NCI-H1694 treated with DMSO at 0.1 percent for 48 hours (cell line): ENCODE measurements around the gene TUT4.
A peak's percentile ranks its signal among the peaks of the same experiment; 100 is the strongest.

ENCODE experiments used
- DNase-seq: peaks from one replicate; lab custom pipeline; 2025; lab: John Stamatoyannopoulos, UW

The TUT4 gene

GRCh38 chr1:52461821-52462220 lies 91.1 kb downstream of the TUT4 start:
- DNase-seq: no peak

DNA sequence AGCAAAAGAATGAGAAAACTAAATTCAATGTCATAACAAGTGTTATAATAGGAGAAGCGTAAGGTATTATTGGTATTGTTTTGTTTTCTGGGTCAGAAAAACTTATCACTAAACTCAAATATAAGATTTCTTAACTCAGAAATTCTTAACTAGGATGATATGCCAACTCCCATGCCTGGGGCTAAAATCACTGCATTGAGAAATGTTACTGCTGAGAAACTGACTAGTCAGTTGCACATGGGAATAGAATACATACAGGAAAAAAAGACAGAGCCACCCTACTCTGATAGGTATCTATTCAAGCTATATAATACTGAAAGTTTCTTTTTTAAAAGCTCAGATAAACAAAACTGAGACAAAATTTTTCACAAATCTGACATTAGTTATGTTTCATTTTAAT lies 92.2 kb downstream of the TUT4 start:
- DNase-seq: no peak

DNA sequence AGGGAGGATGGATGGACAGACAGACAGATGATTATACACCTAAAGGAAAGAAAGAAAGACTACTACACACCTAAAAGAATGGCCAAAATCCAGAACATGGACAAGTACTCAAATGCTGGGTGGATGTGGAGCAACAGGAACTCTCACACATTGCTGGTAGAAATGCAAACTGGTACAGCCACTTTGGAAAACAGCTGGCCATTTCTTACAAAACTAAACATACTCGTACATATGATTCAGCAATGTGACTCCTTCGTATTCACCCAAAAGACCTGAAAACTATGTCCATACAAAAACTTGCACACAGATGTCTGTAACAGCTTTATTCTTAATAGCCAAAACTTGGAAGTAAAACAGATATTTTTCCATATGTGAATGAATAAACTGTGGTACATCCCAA lies 97.2 kb downstream of the TUT4 start:
- DNase-seq: no peak

DNA sequence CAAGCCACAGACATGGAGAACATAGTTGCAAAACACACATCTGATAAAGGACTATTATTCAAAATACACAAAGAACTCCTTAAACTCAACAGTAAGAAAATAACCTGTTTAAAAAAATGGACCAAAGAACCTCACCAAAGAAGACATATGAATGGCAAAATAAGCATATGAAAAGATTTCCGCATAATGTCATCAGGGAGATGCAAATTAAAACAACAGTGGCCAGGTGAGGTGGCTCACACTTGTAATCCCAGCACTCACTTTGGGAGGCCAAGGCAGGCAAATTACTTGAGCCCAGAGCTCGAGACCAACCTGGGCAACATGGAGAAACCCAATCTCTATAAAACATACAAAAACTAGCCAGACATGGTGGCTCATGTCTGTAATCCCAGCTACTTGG lies 98.1 kb downstream of the TUT4 start:
- no peak for DNase-seq

- DNase-seq: no peak
These were observed 98.8 kb downstream of the TUT4 start for GRCh38 chr1:52454127-52454526.

GRCh38 chr1:52444463-52444862 lies 108.4 kb downstream of the TUT4 start:
- no peak for DNase-seq

- no peak for DNase-seq
These were observed 112.9 kb downstream of the TUT4 start for GRCh38 chr1:52439976-52440375.

GRCh38 chr1:52436817-52437216 lies 116.1 kb downstream of the TUT4 start:
- DNase-seq: no peak

DNA sequence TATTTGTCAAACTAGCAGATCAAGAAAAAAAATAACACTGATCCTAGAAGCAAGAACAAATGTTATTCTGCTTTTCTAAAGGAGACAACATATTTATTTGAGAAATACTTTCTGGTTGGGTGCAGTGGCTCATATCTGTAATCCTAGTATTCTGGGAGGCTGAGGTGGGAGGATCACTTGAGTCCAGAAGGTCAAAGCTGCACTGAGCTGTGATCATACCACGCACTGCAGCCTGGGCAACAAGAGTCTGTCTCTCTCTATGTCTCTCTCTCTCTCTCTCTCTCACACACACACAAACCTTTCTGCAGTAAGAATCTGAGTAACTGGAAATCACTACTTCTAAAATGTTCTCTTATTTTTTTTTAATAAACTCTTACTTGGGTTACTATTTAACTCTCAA lies 117.2 kb downstream of the TUT4 start:
- no peak for DNase-seq

- no peak for DNase-seq
These were observed 117.7 kb downstream of the TUT4 start for GRCh38 chr1:52435211-52435610.

- DNase-seq: no peak
These were observed 120.1 kb downstream of the TUT4 start for GRCh38 chr1:52432807-52433206.

DNA sequence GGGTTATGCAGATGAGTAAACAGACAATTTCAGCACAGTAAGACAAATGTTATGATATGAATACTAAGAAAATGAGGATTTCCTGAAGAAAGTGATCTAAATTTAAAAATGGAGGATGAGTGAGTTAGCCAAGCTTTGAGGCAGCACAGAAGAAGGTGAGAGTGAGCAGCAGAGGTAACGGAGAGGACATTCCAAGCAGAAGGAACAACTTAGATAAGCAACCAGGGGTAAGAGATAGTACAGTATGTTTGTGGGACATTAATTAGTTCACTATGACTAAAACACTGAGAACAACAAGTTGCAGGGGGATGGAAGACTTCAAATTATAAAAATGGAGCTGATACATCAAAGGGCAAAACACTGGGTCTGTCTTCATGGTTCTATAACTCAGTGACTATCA lies 125.7 kb downstream of the TUT4 start:
- no peak for DNase-seq

DNA sequence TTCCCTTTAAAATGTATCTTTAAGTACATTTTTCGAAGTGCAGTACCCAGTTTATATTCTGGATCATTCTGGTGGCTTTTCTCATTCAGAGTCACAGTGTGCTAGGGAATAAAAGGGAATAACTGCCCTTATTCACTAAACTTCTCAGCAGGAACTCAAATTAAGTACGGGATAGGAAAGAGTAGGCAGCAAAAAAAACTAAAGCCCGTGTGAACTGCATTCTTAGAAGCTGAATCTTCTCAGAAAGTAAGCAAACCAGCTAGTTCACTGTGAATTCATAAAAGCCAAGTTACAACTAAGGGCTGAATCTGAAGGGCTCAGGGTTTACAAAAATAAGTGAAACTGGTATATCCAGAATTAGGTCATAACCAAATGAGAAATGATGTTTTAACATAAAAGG lies 126.5 kb downstream of the TUT4 start:
- no peak for DNase-seq

DNA sequence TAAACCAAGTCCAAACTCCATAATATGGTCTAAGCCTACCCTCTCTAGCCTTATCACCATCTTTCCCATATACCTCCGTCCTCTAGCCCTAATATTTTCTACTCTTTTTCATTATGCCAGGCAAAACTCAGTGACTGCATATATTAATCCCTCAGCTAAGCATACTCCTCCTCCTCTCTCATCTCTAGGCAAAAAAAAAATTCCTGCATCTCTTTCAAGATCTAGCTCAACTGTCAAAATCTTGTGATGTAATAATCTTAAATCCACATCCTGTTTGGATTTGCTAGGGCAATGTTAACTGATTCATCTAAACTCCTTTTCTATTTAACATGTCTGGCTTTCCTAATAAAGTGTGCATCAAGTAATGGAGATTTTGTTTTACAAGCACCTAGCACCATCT lies 128.1 kb downstream of the TUT4 start:
- DNase-seq: no peak

DNA sequence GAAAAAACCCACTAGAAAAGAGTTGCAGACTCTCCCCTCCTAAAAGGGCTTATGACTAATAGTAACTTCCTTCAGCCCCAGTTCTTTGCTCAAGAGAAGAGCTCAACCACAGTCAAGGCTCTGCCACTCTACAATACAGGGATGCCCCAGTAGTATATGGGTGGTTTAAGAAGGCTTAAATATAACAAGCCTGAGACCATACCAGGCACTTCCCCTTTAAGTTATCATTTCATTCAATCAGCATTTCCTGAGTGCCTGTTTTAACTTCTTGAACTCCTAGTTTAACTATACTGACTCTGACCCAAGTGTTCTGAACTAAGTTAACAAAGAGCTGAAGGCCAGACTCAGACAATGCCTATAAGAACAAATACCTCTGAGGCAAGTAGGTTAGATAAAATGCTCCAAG lies 128.7 kb downstream of the TUT4 start:
- DNase-seq: no peak

DNA sequence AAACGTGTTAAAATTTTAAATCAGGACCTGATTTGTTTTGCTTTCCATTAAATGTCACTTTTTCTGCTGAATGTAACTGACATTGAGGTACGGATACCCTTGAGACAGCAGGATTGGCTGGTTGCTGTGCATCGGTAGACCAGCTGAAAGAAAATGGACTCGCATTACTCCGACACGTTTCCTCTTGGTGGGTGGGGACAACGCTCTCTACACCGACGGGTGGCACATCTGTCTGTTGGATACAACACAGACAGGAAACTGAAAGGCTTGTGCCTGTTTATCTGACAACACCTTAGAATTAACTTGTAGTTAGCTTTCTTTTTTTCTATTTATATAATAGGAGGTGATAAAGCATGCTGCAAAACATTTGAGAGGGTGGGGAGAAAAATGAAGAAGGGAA lies 129.1 kb downstream of the TUT4 start:
- DNase-seq: no peak

- DNase-seq: no peak
These were observed 129.8 kb downstream of the TUT4 start for GRCh38 chr1:52423055-52423454.

DNA sequence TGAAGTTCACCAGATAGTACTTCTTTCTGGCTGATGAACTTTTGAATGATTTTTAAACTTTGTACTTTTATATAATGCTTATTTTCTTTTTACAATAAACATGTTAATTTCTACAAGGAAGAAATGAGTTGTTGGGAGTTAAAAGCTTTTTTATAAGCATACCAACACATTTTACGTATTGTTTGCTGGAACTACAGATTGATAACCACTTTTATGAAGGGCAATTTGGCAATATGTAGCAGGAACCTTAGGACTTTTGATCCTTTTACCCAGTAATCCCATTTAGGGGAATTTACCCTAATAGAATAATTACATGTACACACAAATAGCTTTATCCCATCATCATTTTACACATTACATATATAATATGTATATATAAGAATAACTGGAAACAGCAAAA lies 132.2 kb downstream of the TUT4 start:
- DNase-seq: no peak

DNA sequence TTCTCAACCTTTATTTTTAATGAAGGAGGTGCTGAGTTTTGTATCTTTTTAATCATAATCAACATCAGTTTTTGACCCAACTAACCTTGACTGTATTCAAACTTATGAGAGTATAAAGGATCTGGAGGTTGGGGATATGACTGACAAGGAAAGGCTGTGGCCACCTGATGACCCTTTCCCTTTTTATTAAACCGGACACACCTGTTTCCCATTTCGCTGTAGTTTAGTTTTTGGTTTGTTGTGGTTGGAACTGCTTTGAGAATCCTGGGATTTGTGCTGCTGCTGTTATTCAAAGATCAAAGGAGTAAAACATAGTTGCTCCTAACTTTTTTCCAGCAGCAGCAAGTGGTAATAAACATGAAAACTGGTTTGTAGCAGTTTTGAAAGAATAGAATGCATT lies 136.1 kb downstream of the TUT4 start:
- DNase-seq: no peak

GRCh38 chr1:52414942-52415341 lies 137.9 kb downstream of the TUT4 start:
- no peak for DNase-seq

- no peak for DNase-seq
These were observed 139.4 kb downstream of the TUT4 start for GRCh38 chr1:52413410-52413989.

GRCh38 chr1:52404975-52405338 lies 147.9 kb downstream of the TUT4 start:
- DNase-seq: no peak

- peak; percentile 95 for DNase-seq
These were observed 148.5 kb downstream of the TUT4 start, which contains the start of the genes ORC1 and PRPF38A for GRCh38 chr1:52404116-52404974. ORC1 (minus strand) TSS chr1:52404423; CDS start chr1:52402223, 2,200 bp downstream. PRPF38A (plus strand) TSS chr1:52404602; CDS start chr1:52404750, 148 bp downstream.
